HUES64 (cell line): ENCODE data around the gene DGKI.

ENCODE experiments used
- H3K27ac ChIP-seq: 2 replicates; pipeline ENCODE4 v1.7.0; 2013; ENCODE audit warnings: low read depth, low read length, inconsistent platforms
- H3K27me3 ChIP-seq: 2 replicates; pipeline ENCODE4 v1.6.1; 2013; ENCODE audit warnings: mild to moderate bottlenecking, low read length; ENCODE audit not compliant: insufficient read depth
- H3K36me3 ChIP-seq: 2 replicates; pipeline ENCODE4 v1.6.1; 2013; ENCODE audit warnings: mild to moderate bottlenecking, low read length; ENCODE audit not compliant: insufficient read depth
- H3K4me1 ChIP-seq: 2 replicates; pipeline ENCODE4 v1.6.1; 2013; ENCODE audit warnings: mild to moderate bottlenecking, low read length, moderate library complexity; ENCODE audit not compliant: insufficient read depth
- H3K4me3 ChIP-seq: 2 replicates; pipeline ENCODE4 v1.5.1; 2013; ENCODE audit warnings: mild to moderate bottlenecking, low read length, moderate library complexity
- H3K9ac ChIP-seq: 2 replicates; pipeline ENCODE4 v1.6.1; 2013; ENCODE audit warnings: mild to moderate bottlenecking, low read depth, low read length
- H3K9me3 ChIP-seq: 2 replicates; pipeline ENCODE4 v1.6.1; 2013; ENCODE audit warnings: low read depth, low read length; ENCODE audit not compliant: insufficient read depth
- WGBS: fragments of 150-250, 120-280 bp; methylation state at CpG from one replicate; pipeline ENCODE4 v1.1.7; 2013; ENCODE audit warnings: missing lambda C conversion rate; 5-methylcytosine and 5-hydroxymethylcytosine counted together

DGKI gene

GRCh38 chr7:137753948-137754851 lies 92.6 kb downstream of the DGKI start:
- Histone ChIP-seq H3K4me1 (peaks cover 33% of the 10 kb centered on the region), H3K4me3 (peak overlapping the region; percentile 32; the same call in 1 of the 2 replicates), H3K36me3 (no peaks in the 10 kb centered on the region), H3K9ac (no peak overlapping the region), H3K27me3 (no peaks in the 10 kb centered on the region), H3K27ac (no peak overlapping the region; the same call in 1 of the 2 replicates), H3K9me3 (no peaks in the 10 kb centered on the region)
- WGBS, result 21% methylated on average over 11 of the region's 11 CpGs

DNA sequence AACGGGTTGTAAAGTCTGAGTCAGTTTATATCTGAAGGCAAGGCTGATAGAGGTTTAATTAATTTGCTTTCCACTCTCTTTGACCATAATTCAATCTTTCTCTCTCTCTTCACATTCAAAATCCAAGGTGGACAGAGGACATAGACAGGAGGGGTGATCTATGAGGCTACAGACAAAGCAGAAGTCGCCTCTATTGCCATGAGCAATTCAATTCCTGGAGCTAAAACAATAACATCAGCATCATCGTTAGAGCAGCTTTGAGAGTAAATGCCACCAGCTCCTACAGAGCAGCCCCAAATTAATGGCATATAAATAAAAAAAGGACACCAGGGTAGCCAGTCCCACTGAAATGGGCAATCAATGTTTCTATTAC lies 93.2 kb downstream of the DGKI start:
- H3K27ac ChIP-seq, result no peak overlapping the region
- H3K9me3 ChIP-seq, result no peaks in the 10 kb centered on the region
- no peak overlapping the region for H3K9ac ChIP-seq
- no peaks in the 10 kb centered on the region for H3K36me3 ChIP-seq
- peaks cover 39% of the 10 kb centered on the region for H3K4me1 ChIP-seq
- 58% methylated on average over 3 of the region's 3 CpGs for WGBS
- no peak overlapping the region for H3K4me3 ChIP-seq
- no peaks in the 10 kb centered on the region for H3K27me3 ChIP-seq

GRCh38 chr7:137753067-137753466 lies 93.7 kb downstream of the DGKI start:
- Histone ChIP-seq H3K27ac (no peak overlapping the region), H3K9me3 (no peaks in the 10 kb centered on the region), H3K27me3 (no peaks in the 10 kb centered on the region), H3K9ac (no peak overlapping the region), H3K4me3 (no peak overlapping the region), H3K4me1 (peaks cover 44% of the 10 kb centered on the region), H3K36me3 (no peaks in the 10 kb centered on the region)
- WGBS, result 74% methylated on average over 4 of the region's 4 CpGs

GRCh38 chr7:137751361-137752009 lies 95.3 kb downstream of the DGKI start:
- 98% methylated on average over 4 of the region's 6 CpGs for WGBS

DNA sequence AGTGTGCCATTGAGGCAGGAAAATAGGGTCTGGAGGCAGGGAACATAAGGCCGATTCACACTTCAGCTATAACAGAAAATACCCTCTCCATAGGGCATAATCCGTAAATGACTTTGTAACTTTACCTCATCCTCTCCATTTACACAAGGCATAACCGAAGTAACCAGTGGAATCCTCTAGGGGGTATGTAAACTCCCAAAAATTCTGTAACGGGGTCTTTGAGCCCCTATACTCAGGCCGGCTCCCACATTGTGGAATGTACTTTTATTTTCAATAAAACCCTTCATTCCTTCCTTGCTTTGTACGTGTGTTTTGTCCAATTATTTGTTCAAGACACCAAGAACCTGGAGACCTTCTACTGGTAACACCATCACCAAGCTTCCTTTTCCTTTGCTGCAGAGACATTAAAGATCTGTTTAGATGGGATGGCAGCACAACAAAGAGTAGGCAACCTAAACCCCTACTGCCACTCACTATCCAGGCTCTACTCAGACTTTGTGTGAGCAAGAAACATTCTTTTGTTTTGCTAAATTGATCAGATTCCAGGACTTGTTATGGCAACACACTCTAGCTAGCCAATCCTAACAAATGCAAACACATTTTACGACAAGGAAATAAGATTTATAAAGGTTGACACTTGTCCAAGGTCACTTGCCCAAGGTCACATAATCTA lies 99.3 kb downstream of the DGKI start:
- Histone ChIP-seq H3K36me3 (no peaks in the 10 kb centered on the region), H3K4me3 (no peak overlapping the region), H3K9me3 (no peaks in the 10 kb centered on the region; the same call in 1 of the 2 replicates), H3K27ac (peak overlapping the region; percentile 79), H3K9ac (0 out of 2 replicates have a peak overlapping the region, but pooled peaks have one; percentile 17), H3K27me3 (no peaks in the 10 kb centered on the region), H3K4me1 (peaks cover 35% of the 10 kb centered on the region)
- 62% methylated on average over 7 of the region's 7 CpGs for WGBS

More at GRCh38 chr7:137751361-137752009, 95.3 kb downstream of the DGKI start:
- no peak overlapping the region for H3K27ac ChIP-seq
- no peak overlapping the region for H3K9ac ChIP-seq
- no peaks in the 10 kb centered on the region for H3K36me3 ChIP-seq
- no peak overlapping the region for H3K4me3 ChIP-seq
- H3K27me3 ChIP-seq, result no peaks in the 10 kb centered on the region
- H3K4me1 ChIP-seq, result peaks cover 53% of the 10 kb centered on the region
- no peaks in the 10 kb centered on the region for H3K9me3 ChIP-seq

- H3K27me3 ChIP-seq, result no peaks in the 10 kb centered on the region
- peaks cover 22% of the 10 kb centered on the region for H3K4me1 ChIP-seq
- 90% methylated on average over 2 of the region's 2 CpGs for WGBS
- no peaks in the 10 kb centered on the region; the same call in 1 of the 2 replicates for H3K9me3 ChIP-seq
- H3K27ac ChIP-seq, result no peak overlapping the region
- no peak overlapping the region for H3K4me3 ChIP-seq
- H3K9ac ChIP-seq, result no peak overlapping the region
- H3K36me3 ChIP-seq, result no peaks in the 10 kb centered on the region
Measured at GRCh38 chr7:137743021-137743420, 103.8 kb downstream of the DGKI start.

DNA sequence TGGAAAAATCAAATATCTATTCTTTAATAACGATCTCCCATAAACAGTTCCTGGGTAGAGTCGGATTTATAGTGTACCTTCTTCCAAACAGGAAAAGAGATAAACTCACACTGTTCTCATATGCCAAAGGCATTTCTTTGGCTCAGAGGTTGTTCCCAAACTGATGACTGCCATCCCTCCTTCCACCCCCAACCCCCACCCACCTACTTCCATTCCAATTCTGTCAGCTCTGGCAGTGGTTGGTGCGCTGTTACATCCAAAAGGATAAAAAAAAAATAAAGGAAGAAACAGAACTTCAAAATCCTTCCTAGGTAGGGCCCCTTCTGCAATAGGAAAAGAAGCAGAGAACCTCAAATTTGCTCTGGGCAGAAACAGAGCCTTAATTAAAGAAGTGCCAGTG lies 104.7 kb downstream of the DGKI start:
- Histone ChIP-seq H3K27ac (no peak overlapping the region), H3K4me3 (no peak overlapping the region), H3K9me3 (no peaks in the 10 kb centered on the region; the same call in 1 of the 2 replicates), H3K4me1 (peaks cover 13% of the 10 kb centered on the region), H3K27me3 (no peaks in the 10 kb centered on the region), H3K9ac (no peak overlapping the region), H3K36me3 (no peaks in the 10 kb centered on the region)
- WGBS, result 98% methylated on average over 3 of the region's 3 CpGs

- no peaks in the 10 kb centered on the region for H3K27me3 ChIP-seq
- no peak overlapping the region for H3K9ac ChIP-seq
- no peak overlapping the region for H3K4me3 ChIP-seq
- WGBS, result 83% methylated on average over 2 of the region's 2 CpGs
- no peaks in the 10 kb centered on the region; the same call in 1 of the 2 replicates for H3K9me3 ChIP-seq
- H3K4me1 ChIP-seq, result peaks cover 7% of the 10 kb centered on the region
- H3K27ac ChIP-seq, result no peak overlapping the region
- H3K36me3 ChIP-seq, result no peaks in the 10 kb centered on the region
Measured at GRCh38 chr7:137741443-137741842, 105.3 kb downstream of the DGKI start.

GRCh38 chr7:137734221-137734620 lies 112.6 kb downstream of the DGKI start:
- H3K9me3 ChIP-seq, result no peaks in the 10 kb centered on the region
- 95% methylated on average over 5 of the region's 5 CpGs for WGBS
- no peaks in the 10 kb centered on the region for H3K27me3 ChIP-seq
- H3K36me3 ChIP-seq, result no peaks in the 10 kb centered on the region
- H3K27ac ChIP-seq, result no peak overlapping the region
- no peak overlapping the region for H3K4me3 ChIP-seq
- H3K4me1 ChIP-seq, result no peaks in the 10 kb centered on the region
- H3K9ac ChIP-seq, result no peak overlapping the region

DNA sequence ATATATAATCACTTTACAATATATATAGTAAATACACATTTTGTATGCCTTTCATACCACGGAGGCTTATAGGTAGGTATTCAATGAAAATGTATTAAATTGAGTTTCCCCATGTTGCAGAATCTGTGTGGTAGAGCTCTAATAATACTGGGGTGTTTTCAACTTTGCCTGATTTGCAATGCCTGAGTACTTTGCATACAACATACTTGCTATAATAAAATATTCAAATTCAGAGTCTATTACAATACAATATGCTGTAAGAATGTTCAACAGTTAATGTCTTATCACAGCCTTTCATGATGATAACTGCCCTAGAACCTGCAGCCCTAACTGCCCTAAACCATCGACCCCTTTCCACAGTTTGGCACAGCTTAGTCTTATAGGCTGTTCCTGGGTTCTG lies 114.6 kb downstream of the DGKI start:
- Histone ChIP-seq H3K4me1 (no peaks in the 10 kb centered on the region), H3K9ac (no peak overlapping the region), H3K9me3 (no peaks in the 10 kb centered on the region), H3K4me3 (no peak overlapping the region), H3K36me3 (no peaks in the 10 kb centered on the region), H3K27ac (no peak overlapping the region), H3K27me3 (no peaks in the 10 kb centered on the region)
- 96% methylated on average over 2 of the region's 2 CpGs for WGBS

DNA sequence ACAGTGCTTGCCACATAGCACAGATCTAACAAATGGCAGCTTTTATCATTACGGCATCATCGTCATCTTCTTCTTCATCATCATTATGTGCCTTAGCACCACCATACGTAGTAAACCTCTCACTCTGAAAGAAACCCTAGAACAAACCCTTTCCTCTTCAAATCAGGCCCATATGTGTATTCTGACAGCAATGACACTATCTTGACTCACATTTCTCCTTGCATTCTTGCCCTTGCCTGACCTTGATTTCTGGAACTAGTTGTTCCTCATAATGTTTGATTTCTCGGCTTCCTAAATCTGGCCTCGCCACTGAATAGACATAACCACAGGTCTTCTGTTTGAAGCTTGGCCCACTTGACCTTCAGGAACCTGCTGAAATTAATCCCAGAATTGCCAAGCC lies 115.3 kb downstream of the DGKI start:
- Histone ChIP-seq H3K4me3 (no peak overlapping the region), H3K9me3 (no peaks in the 10 kb centered on the region), H3K9ac (no peak overlapping the region), H3K27ac (no peak overlapping the region), H3K36me3 (no peaks in the 10 kb centered on the region), H3K27me3 (no peaks in the 10 kb centered on the region), H3K4me1 (no peaks in the 10 kb centered on the region)
- WGBS, result 95% methylated on average over 5 of the region's 5 CpGs
